NCI-H2029 (cell line): ENCODE results near the gene NAALADL2.

ENCODE experiments used
- DNase-seq: peaks from one replicate; lab custom pipeline; 2025; lab: John Stamatoyannopoulos, UW

NAALADL2 gene

GRCh38 chr3:175670557-175670956 lies 811.4 kb downstream of the NAALADL2 start:
- DNase-seq, result no peak

- no peak for DNase-seq
Measured at GRCh38 chr3:175672119-175672689, 813.1 kb downstream of the NAALADL2 start.

- DNase-seq, result no peak
Measured at GRCh38 chr3:175679568-175679967, 820.4 kb downstream of the NAALADL2 start.

GRCh38 chr3:175692256-175692655 lies 833.1 kb downstream of the NAALADL2 start:
- no peak for DNase-seq

- no peak for DNase-seq
Measured at GRCh38 chr3:175695251-175695650, 836.1 kb downstream of the NAALADL2 start.

GRCh38 chr3:175702956-175703355 lies 843.8 kb downstream of the NAALADL2 start:
- DNase-seq, result no peak

GRCh38 chr3:175704366-175705055 lies 845.4 kb downstream of the NAALADL2 start:
- DNase-seq, result no peak

- DNase-seq, result no peak
Measured at GRCh38 chr3:175713268-175713667, 854.1 kb downstream of the NAALADL2 start.

GRCh38 chr3:175716446-175716845 lies 857.3 kb downstream of the NAALADL2 start:
- no peak for DNase-seq

GRCh38 chr3:175726228-175726627 lies 867.1 kb downstream of the NAALADL2 start:
- DNase-seq, result no peak

GRCh38 chr3:175728566-175728965 lies 869.4 kb downstream of the NAALADL2 start:
- DNase-seq, result no peak

GRCh38 chr3:175729466-175729865 lies 870.3 kb downstream of the NAALADL2 start:
- no peak for DNase-seq

- no peak for DNase-seq
Measured at GRCh38 chr3:175731543-175731942, 872.4 kb downstream of the NAALADL2 start.

- no peak for DNase-seq
Measured at GRCh38 chr3:175732017-175732416, 872.9 kb downstream of the NAALADL2 start.

- peak; percentile 43 for DNase-seq
Measured at GRCh38 chr3:175735866-175736265, 876.7 kb downstream of the NAALADL2 start.

- DNase-seq, result no peak
Measured at GRCh38 chr3:175737646-175738572, 878.8 kb downstream of the NAALADL2 start.

GRCh38 chr3:175741951-175742350 lies 882.8 kb downstream of the NAALADL2 start:
- DNase-seq, result no peak

- DNase-seq, result no peak
Measured at GRCh38 chr3:175743733-175744400, 884.7 kb downstream of the NAALADL2 start.

- DNase-seq, result no peak
Measured at GRCh38 chr3:175746308-175746707, 887.2 kb downstream of the NAALADL2 start.

GRCh38 chr3:175748087-175748730 lies 889.1 kb downstream of the NAALADL2 start:
- DNase-seq, result no peak

- no peak for DNase-seq
Measured at GRCh38 chr3:175749981-175750380, 890.8 kb downstream of the NAALADL2 start.

GRCh38 chr3:175751089-175751488 lies 892.0 kb downstream of the NAALADL2 start:
- DNase-seq, result no peak
